Measurements from ENCODE around the gene SEC16A. TPM values are rescaled to one million over a fixed set of nuclear protein-coding genes. Genes with fewer than 3 reads are reported as not detected.

The SEC16A gene
- total RNA-seq, 2 experiments from 2014 or later: 23.7 to 60.1 TPM

GRCh38 chr9:136404801-136405136 lies 78.1 kb downstream of the SEC16A start:
- DNase-seq (ENCODE audit: low spot score): no peak
- H3K4me3 ChIP-seq (ENCODE audit: low read depth, low read length, poor library complexity, severe bottlenecking): no peak overlapping the region
- H2AFZ ChIP-seq (ENCODE audit: low read length): no peak overlapping the region
- no peak overlapping the region for H3K4me2 ChIP-seq (ENCODE audit: low read length)
- POLR2A ChIA-PET: no interaction called here
- no peaks in the 10 kb centered on the region for H3K9me3 ChIP-seq (ENCODE audit: low read length)
- CTCF ChIA-PET (ENCODE audit: unreplicated experiment): no interaction called here
- peak overlapping the region; percentile 18 for H3K27ac ChIP-seq (ENCODE audit: low read depth, low read length, poor library complexity, severe bottlenecking)
- H4K20me1 ChIP-seq (ENCODE audit: insufficient read depth, low read length): no peaks in the 10 kb centered on the region
- no peaks in the 10 kb centered on the region for H3K9me2 ChIP-seq (ENCODE audit: insufficient read depth, low read length)
- peaks cover 74% of the 10 kb centered on the region for H3K36me3 ChIP-seq (ENCODE audit: insufficient read depth, low read length)
- no peak for TF ChIP-seq EZH2phosphoT487 (IDR thresholded peaks at IDR 0.05; ENCODE audit: borderline replicate concordance, low read depth, low read length)
- no peak for TF ChIP-seq CTCF (conservative IDR thresholded peaks at IDR 0.05; ENCODE audit: low read length)
- intact Hi-C loops (cut with micrococcal nuclease; ENCODE audit: unreplicated experiment): no loop called here
- H3K79me2 ChIP-seq (ENCODE audit: insufficient read depth, low read depth, low read length): peaks cover 23% of the 10 kb centered on the region; the same call in 1 of the 2 replicates
- no TSS peak for BruUV-seq (replicated peaks)
- H3K4me1 ChIP-seq (ENCODE audit: insufficient read depth, low read length, poor library complexity, severe bottlenecking): peaks cover 33% of the 10 kb centered on the region

DNA sequence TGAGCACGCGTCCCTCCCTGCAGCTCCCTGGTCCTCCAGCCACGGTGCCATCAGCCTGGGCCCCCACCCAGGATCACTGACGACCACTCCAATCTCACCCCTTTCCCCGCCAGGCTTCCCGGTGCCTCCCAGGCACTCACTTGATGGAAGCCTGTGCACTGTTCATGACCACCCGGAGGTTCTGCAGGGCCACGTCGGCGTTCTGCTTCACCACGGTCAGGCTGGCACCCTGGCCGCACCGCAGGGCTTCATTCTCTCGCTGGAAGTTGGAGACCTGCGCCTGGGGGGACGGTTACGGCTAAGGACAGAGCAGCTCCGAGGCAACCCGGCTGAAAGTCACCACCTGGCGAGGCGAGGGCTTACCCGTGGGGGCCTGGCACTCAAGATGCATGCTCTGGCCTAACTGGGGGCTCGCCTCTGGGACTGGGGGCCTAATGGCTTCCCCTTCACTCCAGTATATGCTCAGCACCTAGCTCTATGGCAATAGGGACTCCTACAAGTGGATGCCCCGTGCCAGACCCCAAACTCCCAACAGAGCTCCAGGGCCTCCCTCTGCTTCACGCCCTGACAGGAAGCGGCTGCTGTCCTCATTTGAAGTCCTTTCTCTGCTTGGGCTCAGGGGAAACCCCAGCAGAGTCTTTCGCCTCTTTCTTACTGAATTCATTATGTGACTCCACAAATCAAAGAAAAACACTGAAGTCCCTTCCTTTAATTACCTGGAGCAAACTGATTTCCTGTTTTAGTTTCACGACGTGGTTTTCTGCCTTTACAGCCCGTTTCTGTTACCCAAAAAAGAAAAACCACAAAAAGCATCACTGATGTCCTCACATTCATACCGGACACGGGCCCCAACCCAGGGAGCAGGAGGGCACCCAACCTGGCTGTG lies 78.7 kb downstream of the SEC16A start:
- H3K4me3 ChIP-seq (ENCODE audit: low read depth, low read length, poor library complexity, severe bottlenecking): no peak overlapping the region
- H2AFZ ChIP-seq (ENCODE audit: low read length): no peak overlapping the region
- TF ChIP-seq CTCF (conservative IDR thresholded peaks at IDR 0.05; ENCODE audit: low read length): no peak
- no peak for TF ChIP-seq EZH2phosphoT487 (IDR thresholded peaks at IDR 0.05; ENCODE audit: borderline replicate concordance, low read depth, low read length)
- H3K9me3 ChIP-seq (ENCODE audit: low read length): no peaks in the 10 kb centered on the region
- POLR2A ChIA-PET: no interaction called here
- no peaks in the 10 kb centered on the region for H3K9me2 ChIP-seq (ENCODE audit: insufficient read depth, low read length)
- peak overlapping the region; percentile 18 for H3K27ac ChIP-seq (ENCODE audit: low read depth, low read length, poor library complexity, severe bottlenecking)
- no TSS peak for BruUV-seq (replicated peaks)
- CTCF ChIA-PET (ENCODE audit: unreplicated experiment): no interaction called here
- H3K4me1 ChIP-seq (ENCODE audit: insufficient read depth, low read length, poor library complexity, severe bottlenecking): peaks cover 28% of the 10 kb centered on the region
- H3K36me3 ChIP-seq (ENCODE audit: insufficient read depth, low read length): peaks cover 74% of the 10 kb centered on the region
- H4K20me1 ChIP-seq (ENCODE audit: insufficient read depth, low read length): peaks cover 4% of the 10 kb centered on the region; the same call in 1 of the 2 replicates
- intact Hi-C loops (cut with micrococcal nuclease; ENCODE audit: unreplicated experiment): no loop called here
- DNase-seq (ENCODE audit: low spot score): no peak
- H3K4me2 ChIP-seq (ENCODE audit: low read length): no peak overlapping the region
- H3K79me2 ChIP-seq (ENCODE audit: insufficient read depth, low read depth, low read length): peaks cover 23% of the 10 kb centered on the region

DNA sequence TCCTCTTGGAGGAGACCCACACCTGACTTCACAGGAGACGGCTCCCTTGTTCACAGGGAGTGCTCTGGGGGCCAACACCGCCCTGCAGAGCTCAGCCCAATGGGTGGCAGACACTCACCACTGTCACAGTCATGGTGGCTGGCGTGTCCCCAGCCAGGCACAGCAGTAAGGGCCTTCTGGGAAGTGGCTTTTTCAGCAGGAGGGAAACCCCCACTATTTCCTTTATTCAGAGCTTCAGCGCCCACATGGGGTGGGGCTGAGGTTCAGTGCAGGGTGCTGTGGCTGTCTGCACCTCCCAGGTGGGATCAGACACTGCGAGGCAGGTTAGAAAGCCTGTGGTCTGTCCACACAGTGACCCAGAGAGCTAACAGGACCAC lies 79.3 kb downstream of the SEC16A start:
- Histone ChIP-seq H2AFZ (ENCODE audit: low read length) (no peak overlapping the region), H3K9me3 (ENCODE audit: low read length) (no peaks in the 10 kb centered on the region), H3K4me3 (ENCODE audit: low read depth, low read length, poor library complexity, severe bottlenecking) (no peak overlapping the region), H3K4me2 (ENCODE audit: low read length) (no peak overlapping the region), H3K27ac (ENCODE audit: low read depth, low read length, poor library complexity, severe bottlenecking) (no peak overlapping the region), H3K36me3 (ENCODE audit: insufficient read depth, low read length) (peaks cover 73% of the 10 kb centered on the region), H3K79me2 (ENCODE audit: insufficient read depth, low read depth, low read length) (peaks cover 23% of the 10 kb centered on the region), H3K4me1 (ENCODE audit: insufficient read depth, low read length, poor library complexity, severe bottlenecking) (peaks cover 27% of the 10 kb centered on the region), H4K20me1 (ENCODE audit: insufficient read depth, low read length) (peaks cover 10% of the 10 kb centered on the region; the same call in 1 of the 2 replicates), H3K9me2 (ENCODE audit: insufficient read depth, low read length) (no peaks in the 10 kb centered on the region)
- intact Hi-C loops (cut with micrococcal nuclease; ENCODE audit: unreplicated experiment): no loop called here
- BruUV-seq (replicated peaks): no TSS peak
- no peak for DNase-seq (ENCODE audit: low spot score)
- CTCF ChIA-PET (ENCODE audit: unreplicated experiment): no interaction called here
- POLR2A ChIA-PET: no interaction called here
- TF ChIP-seq EZH2phosphoT487 (IDR thresholded peaks at IDR 0.05; ENCODE audit: borderline replicate concordance, low read depth, low read length): no peak
- no peak for TF ChIP-seq CTCF (conservative IDR thresholded peaks at IDR 0.05; ENCODE audit: low read length)

Measured in OCI-LY7 (cell line).